Naive B cell (primary cell): ENCODE results near the gene OCIAD1. TPM values are rescaled to one million over a fixed set of nuclear protein-coding genes. Genes with fewer than 3 reads are reported as not detected.
A peak's percentile ranks its signal among the peaks of the same experiment; 100 is the strongest.
"Not testable (repeated sequence)": the region's sequence is repeated elsewhere in the genome, so short reads cannot be mapped to it uniquely, and the experiment has no call there.

Source experiments
- ATAC-seq, 2 donors: fragments of 150-1000 bp; cut with Tn5 transposase; 2 replicates each; pipeline ENCODE4 v1.10.0; 2021; ENCODE audit warnings: low read depth in 2 of 2, mild to moderate bottlenecking in 2 of 2, moderate library complexity in 2 of 2
- DNase-seq: peaks from one replicate; pipeline ENCODE4 v3.0.0; 2022
- H3K27ac Mint-ChIP-seq, 6 donors: one replicate each; pipeline ENCODE4 v1.8.0; 2020 to 2022; ENCODE audit warnings: mild to moderate bottlenecking in 6 of 6, mixed read lengths in 6 of 6, moderate library complexity in 5 of 6, inconsistent platforms in 2 of 6
- H3K27me3 Mint-ChIP-seq, 3 donors: one replicate each; pipeline ENCODE4 v1.8.0; 2021 to 2022; ENCODE audit warnings: mixed read lengths in 3 of 3, mild to moderate bottlenecking in 1 of 3
- H3K36me3 Mint-ChIP-seq, 2 donors: one replicate each; pipeline ENCODE4 v1.8.0; 2020 to 2022; ENCODE audit warnings: mixed read lengths in 2 of 2, inconsistent platforms in 1 of 2, mild to moderate bottlenecking in 1 of 2
- H3K4me1 Mint-ChIP-seq, 3 donors: one replicate each; pipeline ENCODE4 v1.8.0; 2020 to 2022; ENCODE audit warnings: mixed read lengths in 3 of 3, inconsistent platforms in 1 of 3, mild to moderate bottlenecking in 1 of 3, moderate library complexity in 1 of 3
- H3K4me3 Mint-ChIP-seq, 8 donors: one replicate each; pipeline ENCODE4 v1.8.0; 2020 to 2022; ENCODE audit warnings: mild to moderate bottlenecking in 8 of 8, mixed read lengths in 8 of 8, moderate library complexity in 8 of 8, inconsistent platforms in 2 of 8
- H3K9me3 Mint-ChIP-seq, 7 donors: one replicate each; pipeline ENCODE4 v1.8.0; 2020 to 2022; ENCODE audit warnings: mixed read lengths in 7 of 7, mild to moderate bottlenecking in 5 of 7, inconsistent platforms in 2 of 7, moderate library complexity in 1 of 7
- polyA plus RNA-seq, 6 donors: library from polyadenylated mRNA; unstranded; fragments of 300-500 nt; fragmentation: Illumina TruSeq; gene quantifications; one replicate each; pipeline ENCODE4 v1.2.3, GENCODE V29; 2021; ENCODE audit warnings: low read depth in 6 of 6

Gene OCIAD1
- polyA plus RNA-seq, 6 donors from 2014 or later: 190 to 222 (median 202) TPM

DNA sequence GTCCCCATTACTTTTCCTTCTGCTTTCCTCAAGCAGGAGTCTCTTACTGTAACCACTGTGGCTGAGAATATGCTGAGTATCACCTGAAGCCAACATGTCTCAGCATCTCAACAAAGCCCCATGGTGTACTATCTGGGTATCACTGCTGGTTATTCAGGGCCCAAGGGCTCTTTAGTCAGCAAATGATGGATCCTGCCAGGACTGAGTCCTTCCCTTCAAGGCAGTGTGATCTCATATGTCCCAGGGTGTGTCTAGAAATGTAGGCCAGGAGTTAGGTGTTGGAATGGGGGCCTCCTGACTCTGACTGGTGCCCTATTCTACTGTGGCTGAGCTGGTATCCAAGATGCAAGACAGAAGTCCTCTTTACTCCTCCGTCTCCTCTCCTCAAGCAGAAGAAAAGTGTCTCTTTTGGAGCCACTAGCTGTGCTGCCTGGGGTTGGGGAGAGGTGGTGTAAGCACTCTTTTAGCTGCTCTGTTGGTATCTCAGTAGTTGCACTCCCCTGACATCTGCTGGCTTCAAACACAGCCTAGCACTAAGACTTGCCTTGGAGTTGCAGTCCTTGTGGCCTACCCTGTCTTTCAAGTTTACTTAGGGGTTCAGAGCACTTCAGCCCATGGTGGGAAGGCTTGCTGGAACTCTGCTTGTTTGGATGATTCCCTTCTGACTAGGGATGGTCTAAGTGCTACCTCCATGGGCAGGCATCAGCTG is 47.1 kb downstream of the OCIAD1 start:
- DNase-seq (no peak), ATAC-seq (no peak)
- Mint-ChIP-seq H3K27ac (peak overlapping the region in 1 of 6 donors; percentile 67), H3K4me1 (peaks cover 0 to 4% (median 0%) of the 10 kb centered on the region in 3 donors), H3K9me3 (peaks cover 0 to 10% (median 2%) of the 10 kb centered on the region in 7 donors), H3K36me3 (peaks cover 16 to 19% of the 10 kb centered on the region in 2 donors), H3K27me3 (no peaks in the 10 kb centered on the region), H3K4me3 (no peak overlapping the region)

DNA sequence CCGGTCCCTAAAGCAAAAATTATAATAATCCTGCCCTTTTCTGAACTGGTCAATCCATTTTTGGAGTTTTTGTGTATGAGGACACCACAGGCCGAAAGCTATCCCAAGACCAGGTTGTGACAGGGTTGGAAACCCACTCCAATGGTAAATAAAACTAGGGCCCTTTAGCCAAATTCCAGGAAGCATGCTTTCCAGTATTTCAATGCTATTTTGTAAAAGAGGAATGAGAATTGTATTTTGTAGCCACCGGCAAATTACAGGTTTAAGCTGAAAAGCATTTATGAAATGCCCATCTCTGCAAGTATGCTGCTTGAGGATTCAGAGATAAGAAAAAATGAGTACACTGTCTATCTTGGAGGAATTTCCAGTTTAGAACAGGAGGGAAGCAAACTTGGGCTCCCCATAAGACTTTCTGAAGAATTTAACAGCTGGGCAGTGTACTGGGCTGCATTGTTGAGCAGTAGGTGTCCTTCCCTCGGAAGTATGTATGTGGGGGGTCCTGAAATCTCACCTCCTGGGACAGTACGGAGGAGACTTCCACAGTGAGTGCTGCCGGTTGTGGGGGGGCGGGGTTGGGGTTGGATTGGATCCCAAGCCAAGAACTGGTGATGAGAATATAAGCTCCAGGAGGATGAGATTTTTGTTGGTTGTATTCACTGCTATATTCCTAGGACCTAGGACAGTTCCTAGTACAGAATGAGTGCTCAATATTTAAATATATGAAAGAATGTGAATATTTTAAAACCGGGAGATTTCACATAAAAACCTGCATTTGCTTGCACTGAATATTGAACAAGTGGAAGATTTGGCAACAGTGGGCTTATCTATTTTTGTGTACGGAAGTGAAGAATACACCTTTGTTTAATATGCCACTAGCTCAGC is 48.9 kb downstream of the OCIAD1 start:
- Mint-ChIP-seq H3K9me3 (peaks cover 0 to 5% (median 0%) of the 10 kb centered on the region in 7 donors), H3K27ac (no peak overlapping the region), H3K27me3 (no peaks in the 10 kb centered on the region), H3K36me3 (peaks cover 8 to 12% of the 10 kb centered on the region in 2 donors), H3K4me3 (no peak overlapping the region), H3K4me1 (peaks cover 0 to 4% (median 0%) of the 10 kb centered on the region in 3 donors)
- ATAC-seq (no peak), DNase-seq (no peak)

DNA sequence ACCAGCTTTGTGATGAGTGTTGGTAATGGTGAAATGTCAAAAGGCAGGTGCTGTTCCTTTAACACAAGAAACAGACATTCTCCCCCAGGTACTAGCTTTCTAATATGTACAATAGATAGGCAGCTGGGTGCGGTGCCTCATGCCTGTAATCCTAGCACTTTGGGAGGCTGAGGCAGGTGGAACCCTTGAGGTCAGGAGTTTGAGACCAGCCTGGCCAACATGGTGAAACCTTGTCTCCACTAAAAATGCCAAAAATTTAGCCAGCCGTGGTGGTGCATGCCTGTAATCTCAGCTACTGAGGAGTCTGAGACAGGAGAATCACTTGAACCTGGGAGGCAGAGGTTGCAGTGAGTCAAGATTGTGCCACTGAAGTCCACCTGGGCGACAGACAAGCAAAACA is 50.8 kb downstream of the OCIAD1 start:
- not testable (repeated sequence) for H3K27me3 Mint-ChIP-seq, H3K4me3 Mint-ChIP-seq, H3K4me1 Mint-ChIP-seq, DNase-seq, H3K36me3 Mint-ChIP-seq, ATAC-seq, H3K9me3 Mint-ChIP-seq
- H3K27ac Mint-ChIP-seq: peak overlapping the region in 1 of 6 donors; percentile 45

DNA sequence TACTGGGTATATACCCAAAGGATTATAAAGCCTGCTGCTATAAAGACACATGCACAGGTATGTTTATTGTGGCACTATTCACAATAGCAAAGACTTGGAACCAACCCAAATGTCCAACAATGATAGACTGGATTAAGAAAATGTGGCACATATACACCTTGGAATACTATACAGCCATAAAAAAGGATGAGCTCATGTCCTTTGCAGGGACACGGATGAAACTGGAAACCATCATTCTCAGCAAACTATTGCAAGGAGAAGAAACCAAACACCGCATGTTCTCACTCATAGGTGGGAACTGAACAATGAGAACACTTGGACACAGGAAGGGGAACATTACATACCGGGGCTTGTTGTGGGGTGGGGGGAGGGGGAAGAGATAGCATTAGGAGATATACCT is 58.9 kb downstream of the OCIAD1 start:
- H3K27ac Mint-ChIP-seq, ATAC-seq, H3K4me3 Mint-ChIP-seq: not testable (repeated sequence)

DNA sequence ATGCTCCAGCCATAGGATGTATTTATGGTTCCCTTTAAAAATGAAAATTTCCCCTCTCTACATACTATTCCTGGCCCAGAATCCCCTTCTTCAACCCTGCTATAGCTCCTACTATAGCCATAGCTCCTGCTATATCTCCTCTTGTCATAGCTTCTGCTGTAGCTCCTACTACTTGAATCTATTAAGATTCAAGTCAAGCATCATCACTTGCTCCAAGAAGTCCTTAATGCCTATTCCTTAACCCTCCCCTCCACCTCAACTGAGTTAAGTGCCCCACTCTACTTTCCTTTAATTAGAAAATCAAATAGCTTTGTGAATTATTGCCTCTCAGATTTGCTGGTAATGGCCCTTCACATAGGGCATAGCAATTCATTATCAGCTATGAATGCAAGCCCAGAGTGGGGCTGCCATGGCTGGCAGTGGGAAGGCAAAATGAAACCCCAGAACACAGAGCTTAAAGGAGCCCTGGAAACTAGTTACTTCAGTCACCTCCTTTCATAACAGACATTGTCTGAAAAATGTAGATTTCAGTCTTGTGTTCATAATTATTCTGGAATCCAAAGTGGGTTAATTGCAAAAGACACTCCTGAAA is 60.2 kb downstream of the OCIAD1 start:
- H3K27ac Mint-ChIP-seq: peak overlapping the region in 1 of 6 donors; percentile 17
- no peak for ATAC-seq

More for the DNA sequence above, 58.9 kb downstream of the OCIAD1 start:
- not testable (repeated sequence) for DNase-seq, H3K4me1 Mint-ChIP-seq, H3K27me3 Mint-ChIP-seq
- Mint-ChIP-seq H3K9me3 (peaks cover 0 to 13% (median 5%) of the 10 kb centered on the region in 7 donors), H3K36me3 (peaks cover 34 to 45% of the 10 kb centered on the region in 2 donors)

DNA sequence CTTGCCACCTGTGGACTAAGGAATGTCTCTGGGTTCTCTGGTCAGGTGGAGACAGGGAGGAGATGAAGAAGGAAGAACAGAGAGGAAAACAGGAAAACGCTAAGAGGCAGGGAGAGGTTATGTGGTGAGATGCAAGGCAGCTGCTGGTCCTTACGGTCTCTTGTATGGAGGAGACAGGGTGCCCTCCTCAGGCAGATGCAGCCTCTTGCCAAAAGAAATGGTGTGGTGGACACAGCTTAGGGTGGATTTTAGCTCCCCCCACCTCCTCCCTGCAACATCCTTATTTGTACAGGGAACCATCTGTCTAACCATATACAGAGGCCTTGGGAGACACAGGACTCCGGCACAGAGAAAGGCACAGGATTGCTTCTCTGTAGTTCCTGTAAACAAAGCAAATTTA is 66.0 kb downstream of the OCIAD1 start:
- H3K27me3 Mint-ChIP-seq: no peaks in the 10 kb centered on the region
- no peak for DNase-seq
- H3K27ac Mint-ChIP-seq: peak overlapping the region in 2 of 6 donors; percentile 7 to 56
- H3K9me3 Mint-ChIP-seq: no peaks in the 10 kb centered on the region
- no peak overlapping the region for H3K4me3 Mint-ChIP-seq
- no peak for ATAC-seq
- H3K4me1 Mint-ChIP-seq: peaks cover 14 to 20% (median 18%) of the 10 kb centered on the region in 3 donors
- peaks cover 38 to 41% of the 10 kb centered on the region in 2 donors for H3K36me3 Mint-ChIP-seq

More for the DNA sequence above, 60.2 kb downstream of the OCIAD1 start:
- DNase-seq: no peak
- Mint-ChIP-seq H3K4me1 (no peaks in the 10 kb centered on the region), H3K27me3 (no peaks in the 10 kb centered on the region), H3K9me3 (peaks cover 0 to 13% (median 5%) of the 10 kb centered on the region in 7 donors), H3K36me3 (peaks cover 40 to 51% of the 10 kb centered on the region in 2 donors), H3K4me3 (no peak overlapping the region)

DNA sequence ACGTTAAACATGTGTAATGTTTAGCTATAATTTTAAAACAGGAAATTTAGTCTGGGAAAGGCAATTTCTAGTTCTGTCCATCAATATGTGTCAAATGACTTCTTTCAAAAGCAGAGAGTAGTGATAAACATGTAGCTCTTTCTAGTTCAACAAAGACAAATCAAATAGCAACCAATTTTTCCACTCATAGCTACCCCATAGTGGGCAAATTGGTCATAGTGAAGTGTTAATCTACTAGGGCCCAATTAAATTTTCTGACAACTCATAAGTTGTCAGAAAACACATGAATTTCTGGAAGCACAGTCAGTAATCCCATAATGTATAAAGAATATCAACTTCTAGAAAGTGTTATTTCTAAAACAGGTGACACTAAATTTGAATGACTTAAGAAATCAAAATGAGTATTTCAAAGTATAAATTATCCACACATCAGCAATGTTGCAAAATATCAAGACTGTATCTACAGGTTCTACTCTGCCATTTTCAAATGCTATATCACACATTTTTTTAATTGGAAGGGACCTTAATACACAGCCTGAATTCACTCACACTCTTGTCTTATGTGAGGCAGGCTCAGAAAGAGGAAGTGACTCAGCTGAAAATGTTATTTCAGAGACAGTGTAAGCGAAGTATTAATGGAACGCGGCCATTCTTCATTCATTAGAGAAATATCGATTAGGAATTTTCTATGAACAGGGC is 68.0 kb downstream of the OCIAD1 start:
- Mint-ChIP-seq H3K27ac (peak overlapping the region in 3 of 6 donors; percentile 12 to 54 (median 16)), H3K4me1 (peaks cover 14 to 23% (median 21%) of the 10 kb centered on the region in 3 donors), H3K4me3 (peak overlapping the region in 1 of 8 donors; percentile 29), H3K36me3 (peaks cover 35 to 38% of the 10 kb centered on the region in 2 donors), H3K9me3 (no peaks in the 10 kb centered on the region), H3K27me3 (no peaks in the 10 kb centered on the region)
- ATAC-seq: peak in 1 of 2 donors; percentile 66
- DNase-seq: no peak

DNA sequence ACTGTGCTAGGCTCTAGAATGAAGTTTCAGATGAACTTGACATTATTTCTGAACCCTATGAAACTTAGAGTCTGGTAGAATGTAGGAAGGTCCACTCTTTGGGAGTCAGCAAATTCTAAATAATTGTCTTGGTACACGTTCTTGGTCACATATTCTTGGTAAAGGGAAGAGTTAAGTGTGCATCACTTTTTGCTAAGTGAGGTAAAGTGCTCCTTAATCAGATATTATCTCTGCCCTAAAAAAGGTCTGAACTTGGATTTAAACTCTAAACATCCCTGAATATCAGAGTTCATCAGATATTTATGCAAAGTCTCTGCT is 68.5 kb downstream of the OCIAD1 start:
- H3K27ac Mint-ChIP-seq: peak overlapping the region in 4 of 6 donors; percentile 16 to 76 (median 56)
- H3K9me3 Mint-ChIP-seq: no peaks in the 10 kb centered on the region
- no peak for DNase-seq
- peaks cover 35 to 37% of the 10 kb centered on the region in 2 donors for H3K36me3 Mint-ChIP-seq
- no peak for ATAC-seq
- peaks cover 15 to 24% (median 21%) of the 10 kb centered on the region in 3 donors for H3K4me1 Mint-ChIP-seq
- H3K27me3 Mint-ChIP-seq: no peaks in the 10 kb centered on the region
- H3K4me3 Mint-ChIP-seq: peak overlapping the region in 1 of 8 donors; percentile 29

DNA sequence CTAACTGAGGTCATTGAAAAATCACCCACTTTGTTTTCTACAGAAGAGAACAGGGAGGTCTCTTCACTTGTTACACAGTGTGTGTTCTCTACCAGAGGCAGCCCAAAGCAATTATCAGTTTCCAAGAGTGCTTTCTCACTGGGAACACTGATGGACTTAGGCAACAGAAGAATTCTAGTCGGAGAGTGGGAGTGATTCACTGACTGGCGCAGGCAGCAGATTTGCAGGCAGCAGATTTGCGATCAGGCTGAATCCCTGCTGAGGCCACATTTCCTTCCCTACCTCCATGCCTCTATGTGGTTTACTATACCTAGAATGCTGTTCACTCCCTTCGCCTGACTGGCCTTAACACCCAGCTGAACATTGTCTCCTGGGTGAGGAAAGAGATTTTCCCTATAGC is 69.1 kb downstream of the OCIAD1 start:
- Mint-ChIP-seq H3K27ac (peak overlapping the region in 2 of 6 donors; percentile 4 to 76), H3K4me1 (peaks cover 21 to 30% (median 27%) of the 10 kb centered on the region in 3 donors), H3K27me3 (no peaks in the 10 kb centered on the region), H3K9me3 (no peaks in the 10 kb centered on the region), H3K4me3 (peak overlapping the region in 2 of 8 donors; percentile 12 to 33), H3K36me3 (peaks cover 31 to 32% of the 10 kb centered on the region in 2 donors)
- no peak for ATAC-seq
- DNase-seq: no peak

DNA sequence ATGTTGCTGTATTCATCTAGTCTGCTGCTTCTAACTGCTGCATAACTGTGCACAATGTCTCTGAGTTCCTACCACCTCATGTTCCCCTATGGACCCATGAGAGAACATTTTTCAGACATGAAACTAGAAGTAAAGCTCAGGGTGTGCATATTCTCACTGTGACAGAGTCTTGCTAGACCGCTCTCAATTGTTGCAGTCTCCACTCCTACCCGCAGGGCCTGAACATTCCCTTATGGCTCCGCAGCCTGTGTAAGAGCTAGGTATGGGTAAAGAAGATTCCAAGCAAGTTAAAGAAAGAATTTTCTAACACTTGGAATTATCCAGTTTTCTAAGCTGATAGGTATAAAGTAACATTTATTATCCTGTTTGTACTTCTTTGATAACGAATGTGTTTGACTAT is 70.3 kb downstream of the OCIAD1 start:
- Mint-ChIP-seq H3K36me3 (peaks cover 27 to 28% of the 10 kb centered on the region in 2 donors), H3K4me3 (no peak overlapping the region)
- ATAC-seq: no peak

DNA sequence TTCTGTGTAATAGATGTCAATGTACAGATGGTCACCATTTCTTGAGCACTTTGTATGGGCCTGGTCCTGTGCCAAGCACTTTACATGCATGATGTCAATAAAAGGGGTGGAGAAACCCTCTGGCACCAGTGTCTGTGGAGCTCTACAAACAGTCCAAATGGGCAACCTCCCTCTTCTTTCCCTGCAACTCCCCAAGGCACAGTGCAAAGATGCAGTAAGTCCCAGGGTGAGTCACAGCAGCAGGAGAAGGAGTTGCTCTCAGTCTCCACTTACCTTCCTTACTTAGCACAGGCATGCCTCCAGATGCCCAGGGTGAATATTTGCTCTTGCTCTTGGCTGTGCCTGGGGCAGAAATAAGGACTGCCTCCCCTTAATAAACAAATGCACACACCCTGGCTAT is 71.4 kb downstream of the OCIAD1 start:
- Mint-ChIP-seq H3K27me3 (no peaks in the 10 kb centered on the region), H3K9me3 (no peaks in the 10 kb centered on the region), H3K4me3 (no peak overlapping the region), H3K4me1 (peaks cover 42 to 48% (median 45%) of the 10 kb centered on the region in 3 donors), H3K36me3 (peaks cover 24 to 26% of the 10 kb centered on the region in 2 donors), H3K27ac (peak overlapping the region in 1 of 6 donors; percentile 63)
- ATAC-seq (no peak), DNase-seq (no peak)

More for the DNA sequence above, 70.3 kb downstream of the OCIAD1 start:
- peaks cover 33 to 41% (median 36%) of the 10 kb centered on the region in 3 donors for H3K4me1 Mint-ChIP-seq
- H3K27ac Mint-ChIP-seq: peak overlapping the region in 1 of 6 donors; percentile 67
- DNase-seq: no peak
- H3K9me3 Mint-ChIP-seq: no peaks in the 10 kb centered on the region
- H3K27me3 Mint-ChIP-seq: no peaks in the 10 kb centered on the region

DNA sequence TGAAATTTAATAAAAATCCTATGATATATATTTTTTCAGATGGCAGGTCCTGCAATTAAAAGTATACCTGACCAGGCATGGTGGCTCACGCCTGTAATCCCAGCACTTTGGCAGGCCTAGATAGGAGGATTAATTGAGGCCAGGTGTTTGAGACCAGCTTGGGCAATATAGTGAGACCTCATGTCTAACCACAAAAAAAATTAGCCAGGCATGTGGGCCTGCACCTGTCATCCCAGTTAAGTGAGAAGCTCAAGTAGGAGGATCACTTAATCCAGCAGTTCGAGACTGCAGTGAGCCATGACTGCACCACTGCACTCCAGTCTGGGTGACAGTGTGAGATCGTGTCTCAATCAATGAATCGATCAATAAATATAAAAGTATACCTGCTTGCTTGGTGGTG is 73.2 kb downstream of the OCIAD1 start:
- H3K27me3 Mint-ChIP-seq: no peaks in the 10 kb centered on the region
- ATAC-seq (no peak), DNase-seq (no peak)
- peak overlapping the region in 1 of 8 donors; percentile 59 for H3K4me3 Mint-ChIP-seq
- H3K4me1 Mint-ChIP-seq: peaks cover 44 to 48% (median 45%) of the 10 kb centered on the region in 3 donors
- H3K27ac Mint-ChIP-seq: peak overlapping the region in 2 of 6 donors; percentile 44 to 93
- H3K9me3 Mint-ChIP-seq: no peaks in the 10 kb centered on the region
- H3K36me3 Mint-ChIP-seq: peaks cover 12 to 22% of the 10 kb centered on the region in 2 donors
